ENCODE data around the gene AP4B1.

AP4B1 gene

GRCh38 chr1:113941245-113941559 lies 36.6 kb upstream of the AP4B1 start:
- Histone ChIP-seq H3K27ac (peak overlapping the region; percentile 76), H3K4me3 (ENCODE audit: low read depth in 1 of 2, low read length in 1 of 2) (no peak overlapping the region), H3K36me3 (peaks cover 19% of the 10 kb centered on the region), H3K9me3 (no peaks in the 10 kb centered on the region), H3K4me1 (ENCODE audit: control insufficient read depth in 1 of 2, insufficient read depth in 1 of 2, low read depth in 1 of 2, low read length in 1 of 2) (peaks cover 82 to 93% of the 10 kb centered on the region in 2 experiments), H3K27me3 (no peaks in the 10 kb centered on the region)
- TF ChIP-seq, protein P1, sequence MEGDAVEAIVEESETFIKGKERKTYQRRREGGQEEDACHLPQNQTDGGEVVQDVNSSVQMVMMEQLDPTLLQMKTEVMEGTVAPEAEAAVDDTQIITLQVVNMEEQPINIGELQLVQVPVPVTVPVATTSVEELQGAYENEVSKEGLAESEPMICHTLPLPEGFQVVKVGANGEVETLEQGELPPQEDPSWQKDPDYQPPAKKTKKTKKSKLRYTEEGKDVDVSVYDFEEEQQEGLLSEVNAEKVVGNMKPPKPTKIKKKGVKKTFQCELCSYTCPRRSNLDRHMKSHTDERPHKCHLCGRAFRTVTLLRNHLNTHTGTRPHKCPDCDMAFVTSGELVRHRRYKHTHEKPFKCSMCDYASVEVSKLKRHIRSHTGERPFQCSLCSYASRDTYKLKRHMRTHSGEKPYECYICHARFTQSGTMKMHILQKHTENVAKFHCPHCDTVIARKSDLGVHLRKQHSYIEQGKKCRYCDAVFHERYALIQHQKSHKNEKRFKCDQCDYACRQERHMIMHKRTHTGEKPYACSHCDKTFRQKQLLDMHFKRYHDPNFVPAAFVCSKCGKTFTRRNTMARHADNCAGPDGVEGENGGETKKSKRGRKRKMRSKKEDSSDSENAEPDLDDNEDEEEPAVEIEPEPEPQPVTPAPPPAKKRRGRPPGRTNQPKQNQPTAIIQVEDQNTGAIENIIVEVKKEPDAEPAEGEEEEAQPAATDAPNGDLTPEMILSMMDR (IDR thresholded peaks at IDR 0.05), result no peak

GRCh38 chr1:113940365-113941244 lies 36.0 kb upstream of the AP4B1 start:
- peaks cover 82 to 93% of the 10 kb centered on the region in 2 experiments for H3K4me1 ChIP-seq (ENCODE audit: control insufficient read depth in 1 of 2, insufficient read depth in 1 of 2, low read depth in 1 of 2, low read length in 1 of 2)
- peak overlapping the region; percentile 15 to 27 for H3K4me3 ChIP-seq (ENCODE audit: low read depth in 1 of 2, low read length in 1 of 2)
- no peaks in the 10 kb centered on the region for H3K9me3 ChIP-seq
- H3K36me3 ChIP-seq, result peaks cover 19% of the 10 kb centered on the region
- no peaks in the 10 kb centered on the region for H3K27me3 ChIP-seq
- H3K27ac ChIP-seq, result peak overlapping the region; percentile 76
- TF ChIP-seq, protein P1 (IDR thresholded peaks at IDR 0.05), result no peak

- Histone ChIP-seq H3K4me3 (ENCODE audit: low read depth in 1 of 2, low read length in 1 of 2) (no peak overlapping the region), H3K4me1 (ENCODE audit: control insufficient read depth in 1 of 2, insufficient read depth in 1 of 2, low read depth in 1 of 2, low read length in 1 of 2) (peaks cover 94 to 95% of the 10 kb centered on the region in 2 experiments), H3K9me3 (no peaks in the 10 kb centered on the region), H3K27me3 (no peaks in the 10 kb centered on the region), H3K36me3 (peaks cover 19% of the 10 kb centered on the region), H3K27ac (peak overlapping the region; percentile 47)
- TF ChIP-seq, protein P1 (IDR thresholded peaks at IDR 0.05), result no peak
Measured at GRCh38 chr1:113938192-113938591, 33.6 kb upstream of the AP4B1 start.

GRCh38 chr1:113937146-113937545 lies 32.5 kb upstream of the AP4B1 start:
- peaks cover 94 to 95% of the 10 kb centered on the region in 2 experiments for H3K4me1 ChIP-seq (ENCODE audit: control insufficient read depth in 1 of 2, insufficient read depth in 1 of 2, low read depth in 1 of 2, low read length in 1 of 2)

DNA sequence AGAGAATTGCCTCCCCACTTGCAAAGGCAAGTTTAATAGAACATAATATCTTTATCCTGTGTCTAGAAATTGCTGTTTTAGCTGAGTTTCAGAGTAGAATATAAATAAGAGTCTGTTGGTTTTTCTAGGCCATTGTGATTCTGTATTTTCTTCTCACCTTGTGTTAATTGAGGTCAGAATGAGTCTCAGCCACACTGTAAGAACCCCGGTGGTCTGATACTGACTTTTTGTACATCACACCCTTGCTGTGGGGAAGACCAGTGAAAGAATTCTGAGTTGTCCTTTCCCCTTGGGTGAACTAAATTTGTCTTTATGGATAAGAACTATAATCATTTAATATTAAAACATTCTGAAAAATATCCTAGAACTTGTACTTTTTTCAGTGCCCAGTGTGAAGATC lies 31.4 kb upstream of the AP4B1 start:
- H3K27ac ChIP-seq, result peak overlapping the region; percentile 46
- H3K4me1 ChIP-seq (ENCODE audit: control insufficient read depth in 1 of 2, insufficient read depth in 1 of 2, low read depth in 1 of 2, low read length in 1 of 2), result peaks cover 96 to 99% of the 10 kb centered on the region in 2 experiments
- no peaks in the 10 kb centered on the region for H3K27me3 ChIP-seq
- TF ChIP-seq, protein P1 (IDR thresholded peaks at IDR 0.05), result no peak
- no peak overlapping the region for H3K4me3 ChIP-seq (ENCODE audit: low read depth in 1 of 2, low read length in 1 of 2)
- H3K36me3 ChIP-seq, result peaks cover 7% of the 10 kb centered on the region
- no peaks in the 10 kb centered on the region for H3K9me3 ChIP-seq

More at GRCh38 chr1:113937146-113937545, 32.5 kb upstream of the AP4B1 start:
- Histone ChIP-seq H3K36me3 (peaks cover 19% of the 10 kb centered on the region), H3K4me3 (ENCODE audit: low read depth in 1 of 2, low read length in 1 of 2) (no peak overlapping the region), H3K27ac (peak overlapping the region; percentile 58), H3K27me3 (no peaks in the 10 kb centered on the region), H3K9me3 (no peaks in the 10 kb centered on the region)
- TF ChIP-seq, protein P1 (IDR thresholded peaks at IDR 0.05), result no peak
